Measurements from ENCODE around the gene GOLGA2. TPM values are rescaled to one million over a fixed set of nuclear protein-coding genes. Genes with fewer than 3 reads are reported as not detected.

GOLGA2 gene
- total and polyA plus RNA-seq, 2 of the 13 experiments (the other 11 are each of a cell fraction or from before 2014, with no cell fraction given), result 45.3 to 45.8 TPM

DNA sequence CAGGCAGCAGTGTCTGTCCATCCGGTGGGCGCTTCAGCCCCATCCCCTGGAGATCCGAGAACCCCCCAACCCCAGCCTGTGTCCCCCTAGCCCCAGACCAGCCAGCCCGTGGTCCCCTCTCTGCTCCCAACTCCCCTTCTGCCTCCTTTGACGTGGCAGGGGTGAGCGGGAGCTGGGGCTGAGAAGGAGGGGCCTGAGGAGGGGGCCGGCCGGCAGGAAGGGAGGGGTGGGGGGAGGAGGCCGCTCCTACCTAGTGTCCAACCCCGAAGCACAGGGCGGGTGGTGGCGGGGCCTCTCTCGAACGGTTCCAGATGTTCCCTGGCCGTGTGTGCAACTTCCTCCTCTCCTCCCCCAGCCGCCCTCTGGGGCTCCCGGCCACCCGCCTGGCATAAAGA is 31.0 kb downstream of the GOLGA2 start:
- Histone ChIP-seq H3K79me2 (ENCODE audit: insufficient read depth, low read length) (no peaks in the 10 kb centered on the region), H3K27ac (ENCODE audit: extremely low read length, insufficient read depth, low read length) (no peak overlapping the region), H2AFZ (ENCODE audit: low read length) (no peak overlapping the region), H3K4me1 (ENCODE audit: insufficient read depth, low read length) (peaks cover 47% of the 10 kb centered on the region), H4K20me1 (ENCODE audit: insufficient read depth, low read length) (no peaks in the 10 kb centered on the region), H3K27me3 (ENCODE audit: control insufficient read depth in 1 of 2, insufficient read depth in 2 of 2, low read length in 2 of 2) (peaks cover 0 to 11% of the 10 kb centered on the region in 2 experiments; a peak in 1 of 5 replicates), H3K4me2 (ENCODE audit: low read depth, low read length) (peak overlapping the region; percentile 99), H3K4me3 (replicated peaks in 1 of 3; ENCODE audit: insufficient read depth in 1 of 3, low read depth in 2 of 3, low read length in 3 of 3) (peak overlapping the region; percentile 17 to 64 (median 26); a peak in 4 of 6 replicates), H3K9me3 (ENCODE audit: low read length) (no peaks in the 10 kb centered on the region), H3K9ac (ENCODE audit: insufficient read depth, low read depth, low read length) (peak overlapping the region; percentile 56; the same call in 1 of the 2 replicates), H3K36me3 (replicated peaks in 1 of 2; ENCODE audit: control insufficient read depth in 1 of 2, insufficient read depth in 2 of 2, low read length in 2 of 2) (no peaks in the 10 kb centered on the region)
- 0 out of 2 replicates have a peak, but pooled peaks have one; percentile 26 for TF ChIP-seq ELF3 (CRISPR knock-in tag; IDR thresholded peaks at IDR 0.05)
- TF ChIP-seq, protein P1, sequence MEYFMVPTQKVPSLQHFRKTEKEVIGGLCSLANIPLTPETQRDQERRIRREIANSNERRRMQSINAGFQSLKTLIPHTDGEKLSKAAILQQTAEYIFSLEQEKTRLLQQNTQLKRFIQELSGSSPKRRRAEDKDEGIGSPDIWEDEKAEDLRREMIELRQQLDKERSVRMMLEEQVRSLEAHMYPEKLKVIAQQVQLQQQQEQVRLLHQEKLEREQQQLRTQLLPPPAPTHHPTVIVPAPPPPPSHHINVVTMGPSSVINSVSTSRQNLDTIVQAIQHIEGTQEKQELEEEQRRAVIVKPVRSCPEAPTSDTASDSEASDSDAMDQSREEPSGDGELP (IDR thresholded peaks at IDR 0.05; ENCODE audit: borderline replicate concordance, low read depth), result peak; percentile 14; the same call in 1 of the 2 replicates
- TF ChIP-seq, protein P2, sequence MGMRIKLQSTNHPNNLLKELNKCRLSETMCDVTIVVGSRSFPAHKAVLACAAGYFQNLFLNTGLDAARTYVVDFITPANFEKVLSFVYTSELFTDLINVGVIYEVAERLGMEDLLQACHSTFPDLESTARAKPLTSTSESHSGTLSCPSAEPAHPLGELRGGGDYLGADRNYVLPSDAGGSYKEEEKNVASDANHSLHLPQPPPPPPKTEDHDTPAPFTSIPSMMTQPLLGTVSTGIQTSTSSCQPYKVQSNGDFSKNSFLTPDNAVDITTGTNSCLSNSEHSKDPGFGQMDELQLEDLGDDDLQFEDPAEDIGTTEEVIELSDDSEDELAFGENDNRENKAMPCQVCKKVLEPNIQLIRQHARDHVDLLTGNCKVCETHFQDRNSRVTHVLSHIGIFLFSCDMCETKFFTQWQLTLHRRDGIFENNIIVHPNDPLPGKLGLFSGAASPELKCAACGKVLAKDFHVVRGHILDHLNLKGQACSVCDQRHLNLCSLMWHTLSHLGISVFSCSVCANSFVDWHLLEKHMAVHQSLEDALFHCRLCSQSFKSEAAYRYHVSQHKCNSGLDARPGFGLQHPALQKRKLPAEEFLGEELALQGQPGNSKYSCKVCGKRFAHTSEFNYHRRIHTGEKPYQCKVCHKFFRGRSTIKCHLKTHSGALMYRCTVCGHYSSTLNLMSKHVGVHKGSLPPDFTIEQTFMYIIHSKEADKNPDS (CRISPR knock-in tag; IDR thresholded peaks at IDR 0.05), result no peak
- TF ChIP-seq MXI1 (IDR thresholded peaks at IDR 0.05; ENCODE audit: borderline replicate concordance, low read depth, low read length), result no peak
- TF ChIP-seq, protein P3, sequence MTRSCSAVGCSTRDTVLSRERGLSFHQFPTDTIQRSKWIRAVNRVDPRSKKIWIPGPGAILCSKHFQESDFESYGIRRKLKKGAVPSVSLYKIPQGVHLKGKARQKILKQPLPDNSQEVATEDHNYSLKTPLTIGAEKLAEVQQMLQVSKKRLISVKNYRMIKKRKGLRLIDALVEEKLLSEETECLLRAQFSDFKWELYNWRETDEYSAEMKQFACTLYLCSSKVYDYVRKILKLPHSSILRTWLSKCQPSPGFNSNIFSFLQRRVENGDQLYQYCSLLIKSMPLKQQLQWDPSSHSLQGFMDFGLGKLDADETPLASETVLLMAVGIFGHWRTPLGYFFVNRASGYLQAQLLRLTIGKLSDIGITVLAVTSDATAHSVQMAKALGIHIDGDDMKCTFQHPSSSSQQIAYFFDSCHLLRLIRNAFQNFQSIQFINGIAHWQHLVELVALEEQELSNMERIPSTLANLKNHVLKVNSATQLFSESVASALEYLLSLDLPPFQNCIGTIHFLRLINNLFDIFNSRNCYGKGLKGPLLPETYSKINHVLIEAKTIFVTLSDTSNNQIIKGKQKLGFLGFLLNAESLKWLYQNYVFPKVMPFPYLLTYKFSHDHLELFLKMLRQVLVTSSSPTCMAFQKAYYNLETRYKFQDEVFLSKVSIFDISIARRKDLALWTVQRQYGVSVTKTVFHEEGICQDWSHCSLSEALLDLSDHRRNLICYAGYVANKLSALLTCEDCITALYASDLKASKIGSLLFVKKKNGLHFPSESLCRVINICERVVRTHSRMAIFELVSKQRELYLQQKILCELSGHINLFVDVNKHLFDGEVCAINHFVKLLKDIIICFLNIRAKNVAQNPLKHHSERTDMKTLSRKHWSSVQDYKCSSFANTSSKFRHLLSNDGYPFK (CRISPR knock-in tag; IDR thresholded peaks at IDR 0.05; ENCODE audit: borderline replicate concordance), result no peak
- TF ChIP-seq, protein P4, sequence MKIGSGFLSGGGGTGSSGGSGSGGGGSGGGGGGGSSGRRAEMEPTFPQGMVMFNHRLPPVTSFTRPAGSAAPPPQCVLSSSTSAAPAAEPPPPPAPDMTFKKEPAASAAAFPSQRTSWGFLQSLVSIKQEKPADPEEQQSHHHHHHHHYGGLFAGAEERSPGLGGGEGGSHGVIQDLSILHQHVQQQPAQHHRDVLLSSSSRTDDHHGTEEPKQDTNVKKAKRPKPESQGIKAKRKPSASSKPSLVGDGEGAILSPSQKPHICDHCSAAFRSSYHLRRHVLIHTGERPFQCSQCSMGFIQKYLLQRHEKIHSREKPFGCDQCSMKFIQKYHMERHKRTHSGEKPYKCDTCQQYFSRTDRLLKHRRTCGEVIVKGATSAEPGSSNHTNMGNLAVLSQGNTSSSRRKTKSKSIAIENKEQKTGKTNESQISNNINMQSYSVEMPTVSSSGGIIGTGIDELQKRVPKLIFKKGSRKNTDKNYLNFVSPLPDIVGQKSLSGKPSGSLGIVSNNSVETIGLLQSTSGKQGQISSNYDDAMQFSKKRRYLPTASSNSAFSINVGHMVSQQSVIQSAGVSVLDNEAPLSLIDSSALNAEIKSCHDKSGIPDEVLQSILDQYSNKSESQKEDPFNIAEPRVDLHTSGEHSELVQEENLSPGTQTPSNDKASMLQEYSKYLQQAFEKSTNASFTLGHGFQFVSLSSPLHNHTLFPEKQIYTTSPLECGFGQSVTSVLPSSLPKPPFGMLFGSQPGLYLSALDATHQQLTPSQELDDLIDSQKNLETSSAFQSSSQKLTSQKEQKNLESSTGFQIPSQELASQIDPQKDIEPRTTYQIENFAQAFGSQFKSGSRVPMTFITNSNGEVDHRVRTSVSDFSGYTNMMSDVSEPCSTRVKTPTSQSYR (CRISPR knock-in tag; IDR thresholded peaks at IDR 0.05; ENCODE audit: borderline replicate concordance), result peak; percentile 43; the same call in 1 of the 2 replicates
- TF ChIP-seq, protein P5, sequence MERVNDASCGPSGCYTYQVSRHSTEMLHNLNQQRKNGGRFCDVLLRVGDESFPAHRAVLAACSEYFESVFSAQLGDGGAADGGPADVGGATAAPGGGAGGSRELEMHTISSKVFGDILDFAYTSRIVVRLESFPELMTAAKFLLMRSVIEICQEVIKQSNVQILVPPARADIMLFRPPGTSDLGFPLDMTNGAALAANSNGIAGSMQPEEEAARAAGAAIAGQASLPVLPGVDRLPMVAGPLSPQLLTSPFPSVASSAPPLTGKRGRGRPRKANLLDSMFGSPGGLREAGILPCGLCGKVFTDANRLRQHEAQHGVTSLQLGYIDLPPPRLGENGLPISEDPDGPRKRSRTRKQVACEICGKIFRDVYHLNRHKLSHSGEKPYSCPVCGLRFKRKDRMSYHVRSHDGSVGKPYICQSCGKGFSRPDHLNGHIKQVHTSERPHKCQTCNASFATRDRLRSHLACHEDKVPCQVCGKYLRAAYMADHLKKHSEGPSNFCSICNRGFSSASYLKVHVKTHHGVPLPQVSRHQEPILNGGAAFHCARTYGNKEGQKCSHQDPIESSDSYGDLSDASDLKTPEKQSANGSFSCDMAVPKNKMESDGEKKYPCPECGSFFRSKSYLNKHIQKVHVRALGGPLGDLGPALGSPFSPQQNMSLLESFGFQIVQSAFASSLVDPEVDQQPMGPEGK (CRISPR knock-in tag; IDR thresholded peaks at IDR 0.05), result 0 out of 2 replicates have a peak, but pooled peaks have one; percentile 42
- in situ Hi-C loops (cut with HindIII; ENCODE audit: extremely low pct_ligation_motif_present, low pct_unique_long_range_greater_than_20kb), result no loop called here
- intact Hi-C loops (cut with micrococcal nuclease; ENCODE audit: unreplicated experiment), result no loop called here
- no peak for FAIRE-seq
- no TSS peak for BruUV-seq (replicated peaks)
- 0% methylated on average over 5 of the region's 18 CpGs for WGBS (ENCODE audit: low lambda C conversion rate)
- peak; percentile 51 for DNase-seq (ENCODE audit: low spot score)
- CTCF ChIA-PET (ENCODE audit: low intra/inter-chr PET ratio, low total read pairs), result no interaction called here
- POLR2A ChIA-PET, result interaction anchor here (1.2 to 2.1 kb wide), 2 partner anchors 10 to 31 kb away, joined by 8 to 13 read pairs; partner anchors contain the start of genes GOLGA2 and SWI5
- ATAC-seq, result peak; percentile 58

All from HepG2 (cell line).